ENCODE results near the gene OXER1.

DNA sequence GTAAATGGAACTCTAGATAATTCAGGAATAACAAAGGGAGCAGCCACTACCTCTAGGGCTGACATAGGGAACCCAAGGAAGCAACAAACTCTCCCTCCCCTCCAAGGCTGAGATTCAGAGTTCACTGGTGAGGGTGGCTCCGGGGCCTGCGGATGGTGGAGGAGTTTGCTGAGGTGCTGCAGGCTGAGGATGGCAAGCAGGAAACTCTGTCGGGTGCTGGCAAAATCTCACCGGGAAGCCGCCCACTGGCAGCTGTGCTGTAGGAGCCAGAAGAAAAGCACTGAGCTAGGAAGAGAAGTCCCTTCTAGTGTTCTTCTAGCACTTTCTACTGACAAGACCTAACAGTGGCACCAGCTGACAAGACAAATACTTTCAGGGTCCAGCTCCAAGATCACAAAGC lies 41.0 kb upstream of the OXER1 start:
- TF ChIP-seq, protein P1, sequence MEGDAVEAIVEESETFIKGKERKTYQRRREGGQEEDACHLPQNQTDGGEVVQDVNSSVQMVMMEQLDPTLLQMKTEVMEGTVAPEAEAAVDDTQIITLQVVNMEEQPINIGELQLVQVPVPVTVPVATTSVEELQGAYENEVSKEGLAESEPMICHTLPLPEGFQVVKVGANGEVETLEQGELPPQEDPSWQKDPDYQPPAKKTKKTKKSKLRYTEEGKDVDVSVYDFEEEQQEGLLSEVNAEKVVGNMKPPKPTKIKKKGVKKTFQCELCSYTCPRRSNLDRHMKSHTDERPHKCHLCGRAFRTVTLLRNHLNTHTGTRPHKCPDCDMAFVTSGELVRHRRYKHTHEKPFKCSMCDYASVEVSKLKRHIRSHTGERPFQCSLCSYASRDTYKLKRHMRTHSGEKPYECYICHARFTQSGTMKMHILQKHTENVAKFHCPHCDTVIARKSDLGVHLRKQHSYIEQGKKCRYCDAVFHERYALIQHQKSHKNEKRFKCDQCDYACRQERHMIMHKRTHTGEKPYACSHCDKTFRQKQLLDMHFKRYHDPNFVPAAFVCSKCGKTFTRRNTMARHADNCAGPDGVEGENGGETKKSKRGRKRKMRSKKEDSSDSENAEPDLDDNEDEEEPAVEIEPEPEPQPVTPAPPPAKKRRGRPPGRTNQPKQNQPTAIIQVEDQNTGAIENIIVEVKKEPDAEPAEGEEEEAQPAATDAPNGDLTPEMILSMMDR (IDR thresholded peaks at IDR 0.05; ENCODE audit: low read depth, low read length, poor library complexity, severe bottlenecking), result no peak
- no peak for TF ChIP-seq EZH2phosphoT487 (IDR thresholded peaks at IDR 0.05; ENCODE audit: borderline replicate concordance, low read length)
